PC-9 (cell line): ENCODE results near the gene CSF1. TPM values are rescaled to one million over a fixed set of nuclear protein-coding genes. Genes with fewer than 3 reads are reported as not detected.
"Not testable (repeated sequence)": the region's sequence is repeated elsewhere in the genome, so short reads cannot be mapped to it uniquely, and the experiment has no call there.

Experiments
- BruUV-seq: library from RNA; stranded (reverse); fragments of 400-500 nt; replicated peaks from 2 replicates; lab custom pipeline; 2021; lab: Mats Ljungman, UMichigan
- CTCF ChIA-PET: fragments of 300-600 bp; sonication (Branson Sonifier 250); formaldehyde crosslinking; loops from one replicate; lab custom pipeline; 2022; ENCODE audit warnings: antibody characterized with exemption; lab: Charles Lee
- POLR2A ChIA-PET: fragments of 300-600 bp; sonication (Branson Sonifier 250); formaldehyde crosslinking; loops from one replicate; lab custom pipeline; 2022; ENCODE audit warnings: antibody characterized with exemption; ENCODE audit not compliant: unreplicated experiment; lab: Charles Lee
- DNase-seq, 2 experiments: peaks; one replicate each; pipeline versions ENCODE4 v3.0.0 to v3.0.0-alpha.2; 2015 to 2022; ENCODE audit warnings: mixed read lengths in 1 of 2
- H2AFZ ChIP-seq: fragments of 200-600 bp; sonication (generic); 2 replicates; pipeline ENCODE4 v1.8.1; 2017; ENCODE audit warnings: antibody characterized with exemption
- H3F3A ChIP-seq: fragments of 200-600 bp; sonication (generic); 2 replicates; pipeline ENCODE4 v1.8.1; 2017; ENCODE audit warnings: antibody characterized with exemption, mild to moderate bottlenecking, low read depth; ENCODE audit not compliant: insufficient read depth
- H3K27ac ChIP-seq: fragments of 200-600 bp; sonication (generic); 2 replicates; pipeline ENCODE4 v1.6.1; 2016; ENCODE audit warnings: mixed run types
- H3K27me3 ChIP-seq: fragments of 200-600 bp; sonication (generic); 2 replicates; pipeline ENCODE4 v1.6.1; 2016; ENCODE audit warnings: low read depth, mixed run types; ENCODE audit not compliant: insufficient read depth
- H3K36me3 ChIP-seq: fragments of 200-600 bp; sonication (generic); 2 replicates; pipeline ENCODE4 v1.6.1; 2016; ENCODE audit warnings: low read depth, mixed run types
- H3K4me1 ChIP-seq: fragments of 200-600 bp; sonication (generic); replicated peaks from 2 replicates; pipeline ENCODE4 v1.6.1; 2016; ENCODE audit warnings: mixed run types; ENCODE audit not compliant: insufficient read depth
- H3K4me2 ChIP-seq: fragments of 200-600 bp; sonication (generic); 2 replicates; pipeline ENCODE4 v1.6.1; 2017; ENCODE audit warnings: mixed run types
- H3K4me3 ChIP-seq: fragments of 200-600 bp; sonication (generic); 2 replicates; pipeline ENCODE4 v1.6.1; 2016; ENCODE audit warnings: mixed run types
- H3K79me2 ChIP-seq: fragments of 200-600 bp; sonication (generic); 2 replicates; pipeline ENCODE4 v1.6.1; 2017; ENCODE audit warnings: low read depth, mixed run types
- H3K9me2 ChIP-seq: fragments of 200-600 bp; sonication (generic); 2 replicates; pipeline ENCODE4 v1.8.1; 2017; ENCODE audit warnings: mild to moderate bottlenecking; ENCODE audit not compliant: insufficient read depth
- H3K9me3 ChIP-seq: fragments of 200-600 bp; sonication (generic); 2 replicates; pipeline ENCODE4 v1.8.1; 2016; ENCODE audit warnings: low read depth; ENCODE audit not compliant: insufficient read depth
- H4K20me1 ChIP-seq: fragments of 200-600 bp; sonication (generic); 2 replicates; pipeline ENCODE4 v1.8.1; 2017; ENCODE audit not compliant: insufficient read depth
- CTCF ChIP-seq: fragments of 200-600 bp; sonication (generic); conservative IDR thresholded peaks from 2 replicates; pipeline ENCODE4 v1.6.1; 2017; ENCODE audit warnings: mixed run types, antibody characterized with exemption, mild to moderate bottlenecking, moderate library complexity
- EZH2 ChIP-seq: fragments of 200-600 bp; sonication (generic); IDR thresholded peaks from 2 replicates; pipeline ENCODE4 v1.8.0; 2017; ENCODE audit warnings: antibody characterized with exemption, low read depth
- intact Hi-C: fragments of 100-400 bp; cut with micrococcal nuclease; formaldehyde crosslinking; loops from one replicate; pipeline ENCODE4 v1.10.0; 2022; ENCODE audit not compliant: unreplicated experiment
- total RNA-seq: library from RNA; stranded (reverse); gene quantifications from 2 replicates; pipeline ENCODE4 v1.2.3, GENCODE V29; 2021

CSF1 gene
- total RNA-seq, 1 experiment from 2014 or later, result 29.8 TPM

GRCh38 chr1:109878531-109879104 is 32.0 kb upstream of the CSF1 start:
- POLR2A ChIA-PET, result no interaction called here
- peak in 1 of 2 experiments; percentile 29 for DNase-seq
- no peak overlapping the region for H3K4me2 ChIP-seq
- peaks cover 31% of the 10 kb centered on the region for H3K4me1 ChIP-seq
- H3K79me2 ChIP-seq, result no peaks in the 10 kb centered on the region
- BruUV-seq, result no TSS peak
- no peak overlapping the region for H3K4me3 ChIP-seq
- H3F3A ChIP-seq, result peaks cover 26% of the 10 kb centered on the region
- H3K27ac ChIP-seq, result no peak overlapping the region
- H3K27me3 ChIP-seq, result no peaks in the 10 kb centered on the region
- no peaks in the 10 kb centered on the region for H3K9me3 ChIP-seq
- CTCF ChIA-PET, result no interaction called here
- no peak overlapping the region for H2AFZ ChIP-seq
- H3K9me2 ChIP-seq, result no peaks in the 10 kb centered on the region
- H3K36me3 ChIP-seq, result no peaks in the 10 kb centered on the region
- no peaks in the 10 kb centered on the region for H4K20me1 ChIP-seq
- TF ChIP-seq CTCF (no peak), EZH2 (no peak)
- intact Hi-C loops, result no loop called here

GRCh38 chr1:109879371-109879770 is 31.3 kb upstream of the CSF1 start:
- H3K36me3 ChIP-seq, H2AFZ ChIP-seq, H3K9me2 ChIP-seq, H3K27me3 ChIP-seq, H4K20me1 ChIP-seq, H3K4me3 ChIP-seq, BruUV-seq, H3K9me3 ChIP-seq, intact Hi-C loops, CTCF ChIA-PET, H3K4me2 ChIP-seq, H3K79me2 ChIP-seq, H3K27ac ChIP-seq: not testable (repeated sequence)
- peaks cover 28% of the 10 kb centered on the region for H3K4me1 ChIP-seq
- POLR2A ChIA-PET, result interaction anchor here (0.5 kb wide), 1 partner anchor 109 kb away, joined by 3 read pairs; no protein-coding TSS in a partner anchor
- DNase-seq, result peak in 1 of 2 experiments; percentile 22
- peaks cover 26% of the 10 kb centered on the region for H3F3A ChIP-seq

DNA sequence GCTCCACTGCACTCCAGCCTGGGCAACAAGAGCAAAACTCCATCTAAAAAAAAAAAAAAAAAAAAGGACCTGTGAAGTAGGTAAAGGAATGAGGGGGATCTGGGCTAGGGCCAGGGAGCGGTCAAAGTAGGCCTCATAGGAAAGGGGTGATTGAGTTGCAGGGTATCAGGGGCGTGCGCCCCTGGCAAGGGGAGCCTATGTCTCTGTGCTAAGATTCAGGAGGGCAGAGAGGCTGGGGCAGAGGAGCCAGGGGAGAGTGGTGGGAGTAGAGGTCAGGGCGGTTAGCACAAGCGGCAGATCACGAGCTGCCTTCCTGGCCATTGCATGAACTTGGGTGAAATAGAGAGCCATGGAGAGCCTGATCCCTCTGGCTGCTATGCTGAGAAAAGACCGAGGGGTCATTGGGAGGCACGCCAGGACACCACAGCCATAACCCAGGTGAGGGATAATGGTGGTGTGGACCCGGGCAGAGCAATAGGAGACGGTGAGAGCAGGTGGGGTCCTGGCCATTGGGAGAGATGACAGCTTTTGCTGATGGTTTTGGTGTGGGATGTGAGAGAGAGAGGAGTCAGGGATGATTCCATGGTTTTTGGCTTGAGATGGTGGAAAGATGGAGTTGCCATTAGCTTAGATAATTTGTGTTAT is 30.6 kb upstream of the CSF1 start:
- TF ChIP-seq EZH2 (no peak), CTCF (no peak)
- ChIA-PET POLR2A (interaction anchor here (0.5 to 0.6 kb wide), 2 partner anchors 46 to 110 kb away, joined by 3 to 7 read pairs; no protein-coding TSS in a partner anchor), CTCF (interaction anchor here (0.7 kb wide), 1 partner anchor 9 kb away, joined by 3 read pairs; no protein-coding TSS in a partner anchor)
- no peaks in the 10 kb centered on the region for H3K9me2 ChIP-seq
- H3K36me3 ChIP-seq, result no peaks in the 10 kb centered on the region
- no peaks in the 10 kb centered on the region for H4K20me1 ChIP-seq
- H3F3A ChIP-seq, result peaks cover 26% of the 10 kb centered on the region
- no peaks in the 10 kb centered on the region for H3K79me2 ChIP-seq
- no peaks in the 10 kb centered on the region for H3K27me3 ChIP-seq
- no peak overlapping the region for H3K4me2 ChIP-seq
- no peak overlapping the region for H3K27ac ChIP-seq
- no peaks in the 10 kb centered on the region for H3K9me3 ChIP-seq
- H3K4me3 ChIP-seq, result no peak overlapping the region
- H3K4me1 ChIP-seq, result peaks cover 28% of the 10 kb centered on the region
- peak in 1 of 2 experiments; percentile 5 for DNase-seq
- intact Hi-C loops, result no loop called here
- no peak overlapping the region for H2AFZ ChIP-seq
- BruUV-seq, result no TSS peak
